ENCODE measurements around the gene MAD1L1.
"Not testable (repeated sequence)": the region's sequence is repeated elsewhere in the genome, so short reads cannot be mapped to it uniquely, and the experiment has no call there.

MAD1L1 gene

GRCh38 chr7:1985042-1985441 lies 247.7 kb downstream of the MAD1L1 start:
- Histone ChIP-seq H3K27me3 (ENCODE audit: control insufficient read depth in 5 of 5, insufficient read depth in 4 of 5, low read length in 5 of 5) (no peaks in the 10 kb centered on the region), H3K36me3 (ENCODE audit: control insufficient read depth in 5 of 5, insufficient read depth in 5 of 5, low read length in 5 of 5) (peaks cover 0 to 10% (median 4%) of the 10 kb centered on the region in 5 donors), H3K9ac (ENCODE audit: low read length in 5 of 5) (no peak overlapping the region), H3K9me3 (ENCODE audit: control insufficient read depth in 5 of 5, low read length in 5 of 5) (no peaks in the 10 kb centered on the region), H3K27ac (ENCODE audit: low read depth, low read length) (no peak overlapping the region), H3K4me3 (ENCODE audit: low read depth in 1 of 5, low read length in 5 of 5) (no peak overlapping the region), H3K4me1 (ENCODE audit: control insufficient read depth in 5 of 5, insufficient read depth in 5 of 5, low read length in 5 of 5) (peaks cover 0 to 16% (median 12%) of the 10 kb centered on the region in 5 donors)

GRCh38 chr7:1981878-1982230 lies 250.9 kb downstream of the MAD1L1 start:
- Histone ChIP-seq H3K9ac (ENCODE audit: low read length in 5 of 5) (no peak overlapping the region), H3K4me3 (ENCODE audit: low read depth in 1 of 5, low read length in 5 of 5) (no peak overlapping the region), H3K4me1 (ENCODE audit: control insufficient read depth in 5 of 5, insufficient read depth in 5 of 5, low read length in 5 of 5) (peaks cover 0 to 5% (median 2%) of the 10 kb centered on the region in 5 donors), H3K9me3 (ENCODE audit: control insufficient read depth in 5 of 5, low read length in 5 of 5) (peaks cover 0 to 2% (median 0%) of the 10 kb centered on the region in 5 donors), H3K27ac (ENCODE audit: low read depth, low read length) (no peak overlapping the region), H3K27me3 (ENCODE audit: control insufficient read depth in 5 of 5, insufficient read depth in 4 of 5, low read length in 5 of 5) (no peaks in the 10 kb centered on the region), H3K36me3 (ENCODE audit: control insufficient read depth in 5 of 5, insufficient read depth in 5 of 5, low read length in 5 of 5) (peaks cover 0 to 33% (median 13%) of the 10 kb centered on the region in 5 donors)

- Histone ChIP-seq H3K9me3 (ENCODE audit: control insufficient read depth in 5 of 5, low read length in 5 of 5) (peaks cover 0 to 2% (median 0%) of the 10 kb centered on the region in 5 donors), H3K4me3 (ENCODE audit: low read depth in 1 of 5, low read length in 5 of 5) (no peak overlapping the region), H3K9ac (ENCODE audit: low read length in 5 of 5) (no peak overlapping the region), H3K4me1 (ENCODE audit: control insufficient read depth in 5 of 5, insufficient read depth in 5 of 5, low read length in 5 of 5) (no peaks in the 10 kb centered on the region), H3K27me3 (ENCODE audit: control insufficient read depth in 5 of 5, insufficient read depth in 4 of 5, low read length in 5 of 5) (no peaks in the 10 kb centered on the region), H3K27ac (ENCODE audit: low read depth, low read length) (no peak overlapping the region), H3K36me3 (ENCODE audit: control insufficient read depth in 5 of 5, insufficient read depth in 5 of 5, low read length in 5 of 5) (peaks cover 0 to 36% (median 13%) of the 10 kb centered on the region in 5 donors)
Observed at GRCh38 chr7:1981201-1981877, 251.4 kb downstream of the MAD1L1 start.

GRCh38 chr7:1979591-1980560 lies 252.9 kb downstream of the MAD1L1 start:
- no peak overlapping the region for H3K4me3 ChIP-seq (ENCODE audit: low read depth in 1 of 5, low read length in 5 of 5)
- peaks cover 0 to 5% (median 0%) of the 10 kb centered on the region in 5 donors for H3K4me1 ChIP-seq (ENCODE audit: control insufficient read depth in 5 of 5, insufficient read depth in 5 of 5, low read length in 5 of 5)
- peaks cover 0 to 48% (median 16%) of the 10 kb centered on the region in 5 donors for H3K36me3 ChIP-seq (ENCODE audit: control insufficient read depth in 5 of 5, insufficient read depth in 5 of 5, low read length in 5 of 5)
- H3K9me3 ChIP-seq (ENCODE audit: control insufficient read depth in 5 of 5, low read length in 5 of 5) = peaks cover 0 to 2% (median 0%) of the 10 kb centered on the region in 5 donors
- H3K27ac ChIP-seq (ENCODE audit: low read depth, low read length) = no peak overlapping the region
- no peaks in the 10 kb centered on the region for H3K27me3 ChIP-seq (ENCODE audit: control insufficient read depth in 5 of 5, insufficient read depth in 4 of 5, low read length in 5 of 5)
- H3K9ac ChIP-seq (ENCODE audit: low read length in 5 of 5) = no peak overlapping the region

GRCh38 chr7:1978656-1979590 lies 253.8 kb downstream of the MAD1L1 start:
- H3K9ac ChIP-seq (ENCODE audit: low read length in 5 of 5) = no peak overlapping the region
- H3K27me3 ChIP-seq (ENCODE audit: control insufficient read depth in 5 of 5, insufficient read depth in 4 of 5, low read length in 5 of 5) = no peaks in the 10 kb centered on the region
- no peak overlapping the region for H3K27ac ChIP-seq (ENCODE audit: low read depth, low read length)
- peaks cover 0 to 14% (median 0%) of the 10 kb centered on the region in 5 donors for H3K4me1 ChIP-seq (ENCODE audit: control insufficient read depth in 5 of 5, insufficient read depth in 5 of 5, low read length in 5 of 5)
- H3K36me3 ChIP-seq (ENCODE audit: control insufficient read depth in 5 of 5, insufficient read depth in 5 of 5, low read length in 5 of 5) = peaks cover 0 to 50% (median 16%) of the 10 kb centered on the region in 5 donors
- H3K9me3 ChIP-seq (ENCODE audit: control insufficient read depth in 5 of 5, low read length in 5 of 5) = peaks cover 0 to 2% (median 0%) of the 10 kb centered on the region in 5 donors
- H3K4me3 ChIP-seq (ENCODE audit: low read depth in 1 of 5, low read length in 5 of 5) = no peak overlapping the region

GRCh38 chr7:1977876-1978441 lies 254.8 kb downstream of the MAD1L1 start:
- Histone ChIP-seq H3K9ac (ENCODE audit: low read length in 5 of 5) (no peak overlapping the region), H3K36me3 (ENCODE audit: control insufficient read depth in 5 of 5, insufficient read depth in 5 of 5, low read length in 5 of 5) (peaks cover 0 to 56% (median 17%) of the 10 kb centered on the region in 5 donors), H3K9me3 (ENCODE audit: control insufficient read depth in 5 of 5, low read length in 5 of 5) (peaks cover 0 to 2% (median 0%) of the 10 kb centered on the region in 5 donors), H3K4me3 (ENCODE audit: low read depth in 1 of 5, low read length in 5 of 5) (no peak overlapping the region), H3K4me1 (ENCODE audit: control insufficient read depth in 5 of 5, insufficient read depth in 5 of 5, low read length in 5 of 5) (peaks cover 0 to 15% (median 0%) of the 10 kb centered on the region in 5 donors), H3K27ac (ENCODE audit: low read depth, low read length) (no peak overlapping the region), H3K27me3 (ENCODE audit: control insufficient read depth in 5 of 5, insufficient read depth in 4 of 5, low read length in 5 of 5) (no peaks in the 10 kb centered on the region)

GRCh38 chr7:1977059-1977875 lies 255.5 kb downstream of the MAD1L1 start:
- H3K27me3 ChIP-seq (ENCODE audit: control insufficient read depth in 5 of 5, insufficient read depth in 4 of 5, low read length in 5 of 5) = no peaks in the 10 kb centered on the region
- H3K36me3 ChIP-seq (ENCODE audit: control insufficient read depth in 5 of 5, insufficient read depth in 5 of 5, low read length in 5 of 5) = peaks cover 0 to 56% (median 17%) of the 10 kb centered on the region in 5 donors
- no peak overlapping the region for H3K27ac ChIP-seq (ENCODE audit: low read depth, low read length)
- H3K4me3 ChIP-seq (ENCODE audit: low read depth in 1 of 5, low read length in 5 of 5) = no peak overlapping the region
- H3K9me3 ChIP-seq (ENCODE audit: control insufficient read depth in 5 of 5, low read length in 5 of 5) = peaks cover 0 to 2% (median 0%) of the 10 kb centered on the region in 5 donors
- peaks cover 0 to 15% (median 0%) of the 10 kb centered on the region in 5 donors for H3K4me1 ChIP-seq (ENCODE audit: control insufficient read depth in 5 of 5, insufficient read depth in 5 of 5, low read length in 5 of 5)
- H3K9ac ChIP-seq (ENCODE audit: low read length in 5 of 5) = no peak overlapping the region

- Histone ChIP-seq H3K4me1 (ENCODE audit: control insufficient read depth in 5 of 5, insufficient read depth in 5 of 5, low read length in 5 of 5) (peaks cover 0 to 15% (median 0%) of the 10 kb centered on the region in 5 donors), H3K36me3 (ENCODE audit: control insufficient read depth in 5 of 5, insufficient read depth in 5 of 5, low read length in 5 of 5) (peaks cover 0 to 56% (median 17%) of the 10 kb centered on the region in 5 donors)
- not testable (repeated sequence) for H3K4me3 ChIP-seq (ENCODE audit: low read depth in 1 of 5, low read length in 5 of 5); H3K9me3 ChIP-seq (ENCODE audit: control insufficient read depth in 5 of 5, low read length in 5 of 5); H3K27ac ChIP-seq (ENCODE audit: low read depth, low read length); H3K9ac ChIP-seq (ENCODE audit: low read length in 5 of 5); H3K27me3 ChIP-seq (ENCODE audit: control insufficient read depth in 5 of 5, insufficient read depth in 4 of 5, low read length in 5 of 5)
Observed at GRCh38 chr7:1976521-1976920, 256.2 kb downstream of the MAD1L1 start.

Measured in subcutaneous abdominal adipose tissue (tissue), 5 donors.